HFFc6 (cell line): ENCODE measurements around the gene SEC11A. TPM values are rescaled to one million over a fixed set of nuclear protein-coding genes. Genes with fewer than 3 reads are reported as not detected.

Experiments
- DNase-seq: peaks from one replicate; pipeline ENCODE4 v3.0.0-alpha.2; 2018
- H3K27ac Mint-ChIP-seq: 2 replicates; pipeline ENCODE4 v1.8.0; 2020; ENCODE audit warnings: mild to moderate bottlenecking, mixed read lengths
- H3K27me3 Mint-ChIP-seq: 2 replicates; pipeline ENCODE4 v1.8.0; 2021; ENCODE audit warnings: mild to moderate bottlenecking, moderate library complexity, mixed read lengths; ENCODE audit not compliant: insufficient read depth
- H3K36me3 Mint-ChIP-seq: 2 replicates; pipeline ENCODE4 v1.8.0; 2021; ENCODE audit warnings: low read depth, mixed read lengths
- H3K4me1 Mint-ChIP-seq: 2 replicates; pipeline ENCODE4 v1.8.0; 2020; ENCODE audit warnings: low read depth, mixed read lengths
- H3K4me3 Mint-ChIP-seq: 2 replicates; pipeline ENCODE4 v1.8.0; 2020; ENCODE audit warnings: mild to moderate bottlenecking, moderate library complexity, mixed read lengths
- H3K9me3 Mint-ChIP-seq: 2 replicates; pipeline ENCODE4 v1.8.0; 2020; ENCODE audit warnings: mild to moderate bottlenecking, mixed read lengths
- CTCF ChIP-seq: fragments of 200-600 bp; sonication (generic); IDR thresholded peaks from 2 replicates; pipeline ENCODE4 v1.5.0; 2021; ENCODE audit warnings: antibody characterized with exemption, mild to moderate bottlenecking
- total RNA-seq, 6 experiments: library from RNA; stranded (reverse); fragmentation: NEBNext Ultra II Directional; extraction: Animal tissue kit (Norgen Biotek cat#: 25700); gene quantifications; 2 replicates in 1 of 6; 3 replicates in 5 of 6; pipeline ENCODE4 v1.2.3, GENCODE V29; 2021

The SEC11A gene
- total RNA-seq, 6 experiments from 2014 or later = 203 to 230 (median 221) TPM

GRCh38 chr15:84734794-84735479 is 19.0 kb upstream of the SEC11A start:
- no peak for DNase-seq

GRCh38 chr15:84731774-84732173 is 15.8 kb upstream of the SEC11A start:
- Mint-ChIP-seq H3K9me3 (no peaks in the 10 kb centered on the region), H3K27me3 (no peaks in the 10 kb centered on the region), H3K36me3 (no peaks in the 10 kb centered on the region; the same call in 1 of the 2 replicates), H3K27ac (no peak overlapping the region), H3K4me1 (peaks cover 31% of the 10 kb centered on the region), H3K4me3 (no peak overlapping the region)
- DNase-seq = peak; percentile 71
- no peak for TF ChIP-seq CTCF

More at GRCh38 chr15:84734794-84735479, 19.0 kb upstream of the SEC11A start:
- peaks cover 31% of the 10 kb centered on the region for H3K4me1 Mint-ChIP-seq
- no peak for TF ChIP-seq CTCF
- H3K9me3 Mint-ChIP-seq = no peaks in the 10 kb centered on the region
- peak overlapping the region; percentile 29; the same call in 1 of the 2 replicates for H3K4me3 Mint-ChIP-seq
- H3K36me3 Mint-ChIP-seq = no peaks in the 10 kb centered on the region; the same call in 1 of the 2 replicates
- no peaks in the 10 kb centered on the region for H3K27me3 Mint-ChIP-seq
- peak overlapping the region; percentile 66 for H3K27ac Mint-ChIP-seq

- Mint-ChIP-seq H3K36me3 (no peaks in the 10 kb centered on the region), H3K27me3 (no peaks in the 10 kb centered on the region), H3K4me1 (peaks cover 10% of the 10 kb centered on the region), H3K9me3 (no peaks in the 10 kb centered on the region), H3K4me3 (no peak overlapping the region), H3K27ac (no peak overlapping the region)
- TF ChIP-seq CTCF = no peak
- DNase-seq = no peak
These were observed 11.5 kb upstream of the SEC11A start for GRCh38 chr15:84727429-84727828.

- Mint-ChIP-seq H3K4me3 (no peak overlapping the region), H3K4me1 (peaks cover 10% of the 10 kb centered on the region), H3K27ac (peak overlapping the region; percentile 67), H3K27me3 (no peaks in the 10 kb centered on the region), H3K36me3 (no peaks in the 10 kb centered on the region), H3K9me3 (no peaks in the 10 kb centered on the region)
- TF ChIP-seq CTCF = no peak
- DNase-seq = peak; percentile 16
These were observed 9.1 kb upstream of the SEC11A start for GRCh38 chr15:84725001-84725491.

- no peak for DNase-seq
- H3K4me1 Mint-ChIP-seq = peaks cover 12% of the 10 kb centered on the region
- no peak for TF ChIP-seq CTCF
- H3K27ac Mint-ChIP-seq = no peak overlapping the region
- no peaks in the 10 kb centered on the region for H3K27me3 Mint-ChIP-seq
- no peaks in the 10 kb centered on the region for H3K36me3 Mint-ChIP-seq
- H3K4me3 Mint-ChIP-seq = no peak overlapping the region
- H3K9me3 Mint-ChIP-seq = no peaks in the 10 kb centered on the region
These were observed 6.7 kb upstream of the SEC11A start for GRCh38 chr15:84722628-84723027.
